ENCODE results near the gene CHRNG. TPM values are rescaled to one million over a fixed set of nuclear protein-coding genes. Genes with fewer than 3 reads are reported as not detected.
"Not testable (repeated sequence)": the region's sequence is repeated elsewhere in the genome, so short reads cannot be mapped to it uniquely, and the experiment has no call there.

CHRNG gene
- total and polyA plus RNA-seq, 2 experiments from 2014 or later: not detected

- Histone ChIP-seq H4K20me1 (replicated peaks; ENCODE audit: insufficient read depth) (no peaks in the 10 kb centered on the region; the same call in 1 of the 2 replicates), H3K79me2 (replicated peaks; ENCODE audit: insufficient read depth) (no peaks in the 10 kb centered on the region), H3K27ac (ENCODE audit: low read depth) (no peak overlapping the region), H3K4me3 (no peak overlapping the region), H3K4me2 (no peak overlapping the region), H3F3A (replicated peaks; ENCODE audit: low read depth) (no peaks in the 10 kb centered on the region), H3K36me3 (ENCODE audit: insufficient read depth) (no peaks in the 10 kb centered on the region), H3K9me2 (ENCODE audit: insufficient read depth) (no peaks in the 10 kb centered on the region), H3K27me3 (ENCODE audit: insufficient read depth) (no peaks in the 10 kb centered on the region), H3K4me1 (ENCODE audit: insufficient read depth) (no peaks in the 10 kb centered on the region), H2AFZ (no peak overlapping the region)
- TF ChIP-seq, protein P1, sequence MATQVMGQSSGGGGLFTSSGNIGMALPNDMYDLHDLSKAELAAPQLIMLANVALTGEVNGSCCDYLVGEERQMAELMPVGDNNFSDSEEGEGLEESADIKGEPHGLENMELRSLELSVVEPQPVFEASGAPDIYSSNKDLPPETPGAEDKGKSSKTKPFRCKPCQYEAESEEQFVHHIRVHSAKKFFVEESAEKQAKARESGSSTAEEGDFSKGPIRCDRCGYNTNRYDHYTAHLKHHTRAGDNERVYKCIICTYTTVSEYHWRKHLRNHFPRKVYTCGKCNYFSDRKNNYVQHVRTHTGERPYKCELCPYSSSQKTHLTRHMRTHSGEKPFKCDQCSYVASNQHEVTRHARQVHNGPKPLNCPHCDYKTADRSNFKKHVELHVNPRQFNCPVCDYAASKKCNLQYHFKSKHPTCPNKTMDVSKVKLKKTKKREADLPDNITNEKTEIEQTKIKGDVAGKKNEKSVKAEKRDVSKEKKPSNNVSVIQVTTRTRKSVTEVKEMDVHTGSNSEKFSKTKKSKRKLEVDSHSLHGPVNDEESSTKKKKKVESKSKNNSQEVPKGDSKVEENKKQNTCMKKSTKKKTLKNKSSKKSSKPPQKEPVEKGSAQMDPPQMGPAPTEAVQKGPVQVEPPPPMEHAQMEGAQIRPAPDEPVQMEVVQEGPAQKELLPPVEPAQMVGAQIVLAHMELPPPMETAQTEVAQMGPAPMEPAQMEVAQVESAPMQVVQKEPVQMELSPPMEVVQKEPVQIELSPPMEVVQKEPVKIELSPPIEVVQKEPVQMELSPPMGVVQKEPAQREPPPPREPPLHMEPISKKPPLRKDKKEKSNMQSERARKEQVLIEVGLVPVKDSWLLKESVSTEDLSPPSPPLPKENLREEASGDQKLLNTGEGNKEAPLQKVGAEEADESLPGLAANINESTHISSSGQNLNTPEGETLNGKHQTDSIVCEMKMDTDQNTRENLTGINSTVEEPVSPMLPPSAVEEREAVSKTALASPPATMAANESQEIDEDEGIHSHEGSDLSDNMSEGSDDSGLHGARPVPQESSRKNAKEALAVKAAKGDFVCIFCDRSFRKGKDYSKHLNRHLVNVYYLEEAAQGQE (IDR thresholded peaks at IDR 0.05; ENCODE audit: unreplicated experiment): no peak
- TF ChIP-seq CREB1 (CRISPR knock-in tag; IDR thresholded peaks at IDR 0.05; ENCODE audit: low read depth): no peak
- TF ChIP-seq EZH2 (IDR thresholded peaks at IDR 0.05; ENCODE audit: low read depth, unreplicated experiment): no peak
- no peak for TF ChIP-seq POLR2AphosphoS5 (IDR thresholded peaks at IDR 0.05; ENCODE audit: low read depth)
- TF ChIP-seq NANOG (IDR thresholded peaks at IDR 0.05; ENCODE audit: borderline replicate concordance): no peak
- TF ChIP-seq JUNB (IDR thresholded peaks at IDR 0.05; ENCODE audit: unreplicated experiment): no peak
- Mint-ChIP-seq H3K4me3 (no peak overlapping the region), H3K9me3 (peaks cover 8% of the 10 kb centered on the region; the same call in 2 of the 3 replicates), H3K36me3 (ENCODE audit: low read depth) (peaks cover 4% of the 10 kb centered on the region; the same call in 1 of the 3 replicates), H3K4me1 (peaks cover 15% of the 10 kb centered on the region), H3K27me3 (ENCODE audit: insufficient read depth, low read depth, poor library complexity) (peaks cover 18% of the 10 kb centered on the region), H3K27ac (no peak overlapping the region)
- DNase-seq (ENCODE audit: low spot score) (no peak), ATAC-seq (no peak)
Observed at GRCh38 chr2:232532419-232532818, 7.1 kb upstream of the CHRNG start.

GRCh38 chr2:232532821-232533220 is 6.7 kb upstream of the CHRNG start:
- H3K27me3 ChIP-seq (ENCODE audit: insufficient read depth); ATAC-seq; H3K79me2 ChIP-seq (replicated peaks; ENCODE audit: insufficient read depth); H3K9me3 Mint-ChIP-seq; H3F3A ChIP-seq (replicated peaks; ENCODE audit: low read depth); H3K4me3 ChIP-seq; H3K9me2 ChIP-seq (ENCODE audit: insufficient read depth); H3K36me3 ChIP-seq (ENCODE audit: insufficient read depth); H3K27ac Mint-ChIP-seq; H4K20me1 ChIP-seq (replicated peaks; ENCODE audit: insufficient read depth); H3K4me2 ChIP-seq; H3K4me1 ChIP-seq (ENCODE audit: insufficient read depth); H3K4me3 Mint-ChIP-seq; H2AFZ ChIP-seq; H3K27ac ChIP-seq (ENCODE audit: low read depth); DNase-seq (ENCODE audit: low spot score); H3K36me3 Mint-ChIP-seq (ENCODE audit: low read depth): not testable (repeated sequence)
- Mint-ChIP-seq H3K4me1 (peaks cover 15% of the 10 kb centered on the region), H3K27me3 (ENCODE audit: insufficient read depth, low read depth, poor library complexity) (peaks cover 15% of the 10 kb centered on the region)
